Kidney (tissue), 14 donors: Measurements from ENCODE around the gene TMEM238L. TPM values are rescaled to one million over a fixed set of nuclear protein-coding genes. Genes with fewer than 3 reads are reported as not detected.

Experiments
- DNase-seq, 5 donors: peaks; one replicate each; pipeline ENCODE4 v3.0.0-alpha.2; 2013 to 2020
- FAIRE-seq: peaks from 2 replicates; lab custom pipeline; 2012; peaks lifted over from hg19 to GRCh38; lab: Jason Lieb, UNC
- H3K27ac ChIP-seq, 2 donors: one replicate each; pipeline ENCODE4 v1.7.0; 2013; ENCODE audit warnings: low read depth in 2 of 2, low read length in 2 of 2, inconsistent platforms in 1 of 2
- H3K27me3 ChIP-seq: one replicate; pipeline ENCODE4 v1.7.1; 2013; ENCODE audit warnings: low read length, inconsistent platforms; ENCODE audit not compliant: control insufficient read depth, insufficient read depth
- H3K36me3 ChIP-seq, 3 donors: one replicate each; pipeline versions ENCODE4 v1.7.0 to v1.7.1; 2013; ENCODE audit warnings: low read length in 3 of 3, control low read depth in 1 of 3, inconsistent platforms in 1 of 3; ENCODE audit not compliant: insufficient read depth in 3 of 3, control insufficient read depth in 2 of 3
- H3K4me1 ChIP-seq, 3 donors: one replicate each; pipeline versions ENCODE4 v1.7.0 to v1.7.1; 2013; ENCODE audit warnings: low read length in 3 of 3, inconsistent platforms in 1 of 3, low read depth in 1 of 3; ENCODE audit not compliant: control insufficient read depth in 2 of 3, insufficient read depth in 2 of 3
- H3K4me3 ChIP-seq, 3 donors: one replicate each; pipeline versions ENCODE4 v1.7.0 to v1.8.1; 2013; ENCODE audit warnings: low read length in 3 of 3, control low read depth in 1 of 3, inconsistent platforms in 1 of 3
- H3K9ac ChIP-seq, 3 donors: one replicate each; pipeline versions ENCODE4 v1.7.0 to v1.7.1; 2013; ENCODE audit warnings: low read length in 3 of 3, control low read depth in 1 of 3, inconsistent platforms in 1 of 3
- H3K9me3 ChIP-seq, 3 donors: one replicate each; pipeline versions ENCODE4 v1.7.0 to v1.7.1; 2013; ENCODE audit warnings: low read length in 3 of 3, control low read depth in 1 of 3, inconsistent platforms in 1 of 3; ENCODE audit not compliant: control insufficient read depth in 2 of 3, insufficient read depth in 1 of 3
- intact Hi-C: fragments of 100-400 bp; cut with DNase I; formaldehyde crosslinking; loops from one replicate; pipeline ENCODE4 v1.11.1; 2022
- polyA plus RNA-seq: library from polyadenylated mRNA; stranded (reverse); fragments of 350-450 nt; fragmentation: Illumina TruSeq; extraction: RNeasy Lipid Tissue Mini Kit (QIAGEN cat#74804); gene quantifications from one replicate; pipeline ENCODE4 v1.2.3, GENCODE V29; 2014; ENCODE audit warnings: low read depth, low replicate concordance; ENCODE audit not compliant: insufficient read depth
- total RNA-seq: library from RNA; stranded (reverse); fragmentation: NEBNext Ultra II Directional; extraction: Animal tissue kit (Norgen Biotek cat#: 25700); gene quantifications from one replicate; pipeline ENCODE4 v1.2.1, GENCODE V29; 2021
- TF ChIP-seq, protein P1 (sequence below): IDR thresholded peaks from 3 replicates; pipeline ENCODE4 v1.5.1; 2012; ENCODE audit warnings: mild to moderate bottlenecking, moderate library complexity, borderline replicate concordance; ENCODE audit not compliant: insufficient read depth; ENCODE audit errors: extremely low read depth
- donor health status: control.
- donor health status: control.
- donor health status: control.
- donor health status: control.
- donor health status: control.
- donor health status: DM: yes; HTN: yes; CAD: no.
- donor health status: Normal renal cell carcinoma (clear cell type).

The TMEM238L gene
- total and polyA plus RNA-seq, 2 donors from 2014 or later, result 0.47 to 3.2 TPM

- H3K27ac ChIP-seq, result no peak overlapping the region
- no peaks in the 10 kb centered on the region for H3K36me3 ChIP-seq
- no peaks in the 10 kb centered on the region for H3K9me3 ChIP-seq
- no peak overlapping the region for H3K4me3 ChIP-seq
- intact Hi-C loops, result no loop called here
- TF ChIP-seq, protein P1, sequence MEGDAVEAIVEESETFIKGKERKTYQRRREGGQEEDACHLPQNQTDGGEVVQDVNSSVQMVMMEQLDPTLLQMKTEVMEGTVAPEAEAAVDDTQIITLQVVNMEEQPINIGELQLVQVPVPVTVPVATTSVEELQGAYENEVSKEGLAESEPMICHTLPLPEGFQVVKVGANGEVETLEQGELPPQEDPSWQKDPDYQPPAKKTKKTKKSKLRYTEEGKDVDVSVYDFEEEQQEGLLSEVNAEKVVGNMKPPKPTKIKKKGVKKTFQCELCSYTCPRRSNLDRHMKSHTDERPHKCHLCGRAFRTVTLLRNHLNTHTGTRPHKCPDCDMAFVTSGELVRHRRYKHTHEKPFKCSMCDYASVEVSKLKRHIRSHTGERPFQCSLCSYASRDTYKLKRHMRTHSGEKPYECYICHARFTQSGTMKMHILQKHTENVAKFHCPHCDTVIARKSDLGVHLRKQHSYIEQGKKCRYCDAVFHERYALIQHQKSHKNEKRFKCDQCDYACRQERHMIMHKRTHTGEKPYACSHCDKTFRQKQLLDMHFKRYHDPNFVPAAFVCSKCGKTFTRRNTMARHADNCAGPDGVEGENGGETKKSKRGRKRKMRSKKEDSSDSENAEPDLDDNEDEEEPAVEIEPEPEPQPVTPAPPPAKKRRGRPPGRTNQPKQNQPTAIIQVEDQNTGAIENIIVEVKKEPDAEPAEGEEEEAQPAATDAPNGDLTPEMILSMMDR, result no peak
- FAIRE-seq (no peak), DNase-seq (no peak)
- no peaks in the 10 kb centered on the region for H3K27me3 ChIP-seq
- no peak overlapping the region for H3K9ac ChIP-seq
- peaks cover 0 to 2% (median 0%) of the 10 kb centered on the region in 3 donors for H3K4me1 ChIP-seq
Measured at GRCh38 chr17:10787306-10788045, 16.4 kb downstream of the TMEM238L start.

DNA sequence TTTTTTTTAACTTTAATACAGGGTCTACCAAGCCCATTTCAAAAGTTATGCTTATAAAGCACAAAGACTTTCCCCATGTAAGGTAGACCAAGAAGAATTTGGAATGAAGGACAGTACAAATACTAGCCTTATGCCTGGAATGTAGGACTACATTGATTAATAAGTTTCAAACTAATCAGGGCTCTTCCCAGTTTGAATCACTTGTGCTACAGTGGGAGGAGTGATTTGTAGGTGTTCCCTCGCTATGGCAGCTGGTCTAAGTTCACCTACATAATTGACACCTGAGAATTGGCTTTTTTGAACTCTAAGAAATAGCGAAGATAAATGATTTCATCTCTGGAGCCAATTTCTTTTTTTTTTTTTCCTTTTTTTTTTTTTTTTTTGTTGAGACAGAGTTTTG lies 18.6 kb downstream of the TMEM238L start:
- Histone ChIP-seq H3K27me3 (no peaks in the 10 kb centered on the region), H3K9me3 (no peaks in the 10 kb centered on the region), H3K4me3 (no peak overlapping the region), H3K4me1 (peaks cover 0 to 2% (median 0%) of the 10 kb centered on the region in 3 donors), H3K9ac (no peak overlapping the region), H3K36me3 (no peaks in the 10 kb centered on the region), H3K27ac (no peak overlapping the region)
- TF ChIP-seq, protein P1, result no peak
- no peak for DNase-seq
- intact Hi-C loops, result no loop called here
- FAIRE-seq, result no peak

DNA sequence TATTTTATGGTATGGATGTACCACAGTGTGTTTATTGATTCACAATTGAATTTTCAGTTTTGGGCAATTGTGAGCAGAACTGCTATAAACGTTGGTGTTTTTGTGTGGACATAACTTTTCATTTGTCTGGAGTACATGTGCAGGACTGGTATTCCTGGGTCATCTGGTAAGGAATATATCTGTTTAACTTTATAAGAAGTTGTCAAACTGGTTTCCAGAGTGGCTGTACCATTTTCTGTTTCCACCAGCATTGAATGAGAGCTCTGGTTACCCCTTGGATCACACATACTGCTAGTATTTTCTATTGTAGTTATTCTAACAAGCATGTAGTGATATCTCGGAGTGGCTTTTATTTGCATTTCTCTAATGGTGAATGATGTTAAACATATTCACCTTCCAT lies 24.3 kb downstream of the TMEM238L start:
- Histone ChIP-seq H3K27me3 (no peaks in the 10 kb centered on the region), H3K4me1 (no peaks in the 10 kb centered on the region), H3K27ac (no peak overlapping the region), H3K4me3 (no peak overlapping the region), H3K9me3 (no peaks in the 10 kb centered on the region), H3K9ac (no peak overlapping the region), H3K36me3 (no peaks in the 10 kb centered on the region)
- FAIRE-seq, result no peak
- no peak for DNase-seq
- TF ChIP-seq, protein P1, result no peak
- intact Hi-C loops, result no loop called here
